Ovary (tissue), 9 donors: ENCODE data around the gene LARP6. TPM values are rescaled to one million over a fixed set of nuclear protein-coding genes. Genes with fewer than 3 reads are reported as not detected.
A peak's percentile ranks its signal among the peaks of the same experiment; 100 is the strongest.

ENCODE experiments used
- DNase-seq, 5 donors: peaks; one replicate each; pipeline ENCODE4 v3.0.0-alpha.2; 2019 to 2020
- H3K27ac ChIP-seq, 2 donors: fragments of 200-600 bp; one replicate each; pipeline versions ENCODE4 v1.5.1 to v1.8.0; 2019 to 2022
- H3K27me3 ChIP-seq: fragments of 200-600 bp; one replicate; pipeline ENCODE4 v1.8.0; 2022
- H3K36me3 ChIP-seq: fragments of 200-600 bp; sonication (generic); one replicate; pipeline ENCODE4 v1.5.1; 2019
- H3K4me1 ChIP-seq: one replicate; pipeline ENCODE4 v1.8.1; 2013; ENCODE audit warnings: mild to moderate bottlenecking, moderate library complexity; ENCODE audit not compliant: insufficient read depth
- H3K4me3 ChIP-seq: fragments of 200-600 bp; sonication (generic); one replicate; pipeline ENCODE4 v1.5.1; 2017
- H3K9me3 ChIP-seq, 2 donors: fragments of 200-600 bp in 1 of 2; sonication (generic) in 1 of 2; one replicate each; pipeline versions ENCODE4 v1.5.1 to v1.8.1; 2013 to 2019; ENCODE audit warnings: mild to moderate bottlenecking in 1 of 2, moderate library complexity in 1 of 2
- EP300 ChIP-seq: sonication (generic); formaldehyde crosslinking; IDR thresholded peaks from one replicate; pipeline ENCODE4 v1.6.1; 2017; ENCODE audit warnings: antibody characterized with exemption
- POLR2A ChIP-seq: fragments of 450-650 bp; IDR thresholded peaks from one replicate; pipeline ENCODE4 v1.6.1; 2017; ENCODE audit warnings: antibody characterized with exemption, mild to moderate bottlenecking, moderate library complexity
- WGBS, 3 donors: extraction: QIAGEN DNeasy Blood & Tissue Kit in 1 of 3; methylation state at CpG; one replicate each; pipeline versions ENCODE4 v1.1.5 to v1.1.7; 2013 to 2017; 5-methylcytosine and 5-hydroxymethylcytosine counted together
- intact Hi-C, 4 donors: fragments of 100-400 bp; cut with DNase I; formaldehyde crosslinking; loops; one replicate each; pipeline versions ENCODE4 v1.11.0 to v1.15.1; 2022 to 2023
- polyA plus RNA-seq, 2 donors: library from polyadenylated mRNA; stranded (reverse); fragments of 200-250 nt in 1 of 2; fragments of 350-450 nt in 1 of 2; fragmentation: Illumina TruSeq in 1 of 2; extraction: RNeasy Lipid Tissue Mini Kit (QIAGEN cat#74804) in 1 of 2; gene quantifications; one replicate each; pipeline ENCODE4 v1.2.3, GENCODE V29; 2013 to 2014
- total RNA-seq, 7 donors: library from RNA; depleted of rRNA in 2 of 7; stranded (reverse); fragments of >200 nt in 2 of 7; fragmentation: NEBNext Ultra II Directional in 3 of 7; extraction: Animal tissue kit (Norgen Biotek cat#: 25700) in 3 of 7; gene quantifications; one replicate each; pipeline versions ENCODE4 v1.1.0 to v1.2.4, GENCODE V29; 2016 to 2023
- TF ChIP-seq, protein P1 (sequence below), 3 donors: fragments of 450-650 bp in 2 of 3; fragments of 200-600 bp in 1 of 3; IDR thresholded peaks; one replicate each; pipeline versions ENCODE4 v1.5.1 to v1.8.0; 2016 to 2022; ENCODE audit warnings: antibody characterized with exemption in 3 of 3, mild to moderate bottlenecking in 1 of 3
- donor health status: DM: no; HTN: no; CAD: no; lungs with moderate emphysema.
- donor health status: DM: no; HTN: no; CAD: no.
- donor health status: Bipolar disorder and iron deficiency.
- donor health status: DM: yes; HTN: yes; CAD: no.
- donor health status: DM: no; HTN: no; CAD: no.
- donor health status: DM: yes; HTN: yes; CAD: no.

Gene LARP6
- total and polyA plus RNA-seq, 9 donors, result 13.4 to 61.7 (median 31.9) TPM

DNA sequence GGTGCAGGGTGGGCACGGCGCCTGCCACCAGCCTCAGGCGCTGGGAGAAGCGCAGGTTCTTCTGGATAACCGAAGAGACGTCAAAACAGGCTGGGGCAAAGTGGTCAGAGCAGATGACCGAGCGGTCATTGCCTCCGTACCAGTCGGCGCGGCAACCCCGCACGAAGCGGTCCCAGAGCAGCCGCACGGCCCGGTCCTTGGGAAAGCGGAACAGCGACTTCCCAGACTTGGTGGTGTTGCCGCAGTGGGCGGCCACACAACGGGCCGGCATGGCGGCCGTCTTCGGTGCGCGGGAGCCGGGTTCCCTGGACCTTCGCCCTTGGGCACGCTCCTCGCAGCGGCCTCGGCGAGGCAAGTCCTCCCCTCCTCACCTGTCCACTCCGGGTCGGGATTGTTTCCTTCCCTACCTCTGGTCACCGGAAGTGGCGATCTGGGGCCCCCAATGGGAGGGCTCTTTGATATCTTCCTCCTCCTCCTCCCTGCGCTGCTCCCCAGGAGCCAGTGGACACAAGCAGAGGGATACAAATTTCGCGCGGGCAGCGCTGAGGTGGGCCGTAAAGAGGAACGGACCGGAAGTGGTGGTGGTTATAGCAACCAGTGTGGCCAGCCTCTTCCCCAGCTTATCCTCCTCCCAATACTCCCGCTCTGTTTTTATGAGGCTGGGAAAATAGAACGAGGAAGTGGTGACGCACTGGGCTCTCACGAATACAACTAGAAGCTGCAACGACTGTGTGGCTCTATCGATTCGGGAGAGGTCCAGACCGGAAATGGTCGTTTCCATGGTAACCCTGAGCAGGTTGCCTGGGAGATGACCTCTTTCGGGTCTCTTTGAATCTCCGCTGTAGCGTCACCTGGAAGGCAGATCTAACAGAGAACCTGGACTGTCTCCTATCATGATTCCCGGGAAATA lies 38.3 kb upstream of the LARP6 start, which contains the start of the genes LRRC49 and THAP10:
LRRC49 (plus strand) TSS at position 825 of the 910 bp plus-strand sequence; CDS start at position 894, 69 bp downstream.
THAP10 (minus strand) TSS at position 432 of the 910 bp plus-strand sequence; CDS start at position 271, 161 bp downstream.
- Histone ChIP-seq H3K4me1 (peaks cover 5% of the 10 kb centered on the region), H3K27me3 (no peaks in the 10 kb centered on the region), H3K36me3 (no peaks in the 10 kb centered on the region), H3K4me3 (peak within 1 kb of the TSS; percentile 73), H3K27ac (peak within 1 kb of the TSS; percentile 66 to 82), H3K9me3 (no peaks in the 10 kb centered on the region)
- DNase-seq, result peak; percentile 88 to 92 (median 89)
- WGBS, 3 donors, result 0% methylated on average over 58 to 61 of the region's 61 CpGs
- intact Hi-C loops, result no loop called here
- TF ChIP-seq EP300 (no peak), POLR2A (peak; percentile 40)
- TF ChIP-seq, protein P1, sequence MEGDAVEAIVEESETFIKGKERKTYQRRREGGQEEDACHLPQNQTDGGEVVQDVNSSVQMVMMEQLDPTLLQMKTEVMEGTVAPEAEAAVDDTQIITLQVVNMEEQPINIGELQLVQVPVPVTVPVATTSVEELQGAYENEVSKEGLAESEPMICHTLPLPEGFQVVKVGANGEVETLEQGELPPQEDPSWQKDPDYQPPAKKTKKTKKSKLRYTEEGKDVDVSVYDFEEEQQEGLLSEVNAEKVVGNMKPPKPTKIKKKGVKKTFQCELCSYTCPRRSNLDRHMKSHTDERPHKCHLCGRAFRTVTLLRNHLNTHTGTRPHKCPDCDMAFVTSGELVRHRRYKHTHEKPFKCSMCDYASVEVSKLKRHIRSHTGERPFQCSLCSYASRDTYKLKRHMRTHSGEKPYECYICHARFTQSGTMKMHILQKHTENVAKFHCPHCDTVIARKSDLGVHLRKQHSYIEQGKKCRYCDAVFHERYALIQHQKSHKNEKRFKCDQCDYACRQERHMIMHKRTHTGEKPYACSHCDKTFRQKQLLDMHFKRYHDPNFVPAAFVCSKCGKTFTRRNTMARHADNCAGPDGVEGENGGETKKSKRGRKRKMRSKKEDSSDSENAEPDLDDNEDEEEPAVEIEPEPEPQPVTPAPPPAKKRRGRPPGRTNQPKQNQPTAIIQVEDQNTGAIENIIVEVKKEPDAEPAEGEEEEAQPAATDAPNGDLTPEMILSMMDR (IDR thresholded peaks at IDR 0.05), result no peak

DNA sequence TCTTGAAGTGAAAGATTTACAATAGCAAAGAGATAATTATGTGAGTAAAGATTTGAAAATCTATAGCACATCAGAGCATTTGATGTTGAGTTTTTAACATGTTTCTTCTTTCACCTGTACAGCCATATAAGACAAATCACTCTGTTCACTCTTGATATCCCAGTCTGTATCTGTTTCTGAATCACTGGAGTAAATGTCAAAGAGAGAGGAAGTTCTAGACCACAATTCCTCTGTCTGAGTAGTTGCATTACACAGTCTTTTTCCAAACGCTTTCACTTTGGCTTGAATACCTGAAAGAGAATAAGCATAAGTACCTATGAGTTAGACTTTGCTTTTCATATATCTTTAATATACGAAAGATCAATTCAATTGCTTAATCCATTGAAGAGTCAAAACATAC lies 28.4 kb upstream of the LARP6 start:
- Histone ChIP-seq H3K27ac (no peak overlapping the region), H3K36me3 (no peaks in the 10 kb centered on the region), H3K4me3 (no peak overlapping the region), H3K27me3 (no peaks in the 10 kb centered on the region), H3K9me3 (no peaks in the 10 kb centered on the region), H3K4me1 (no peaks in the 10 kb centered on the region)
- DNase-seq, result no peak
- intact Hi-C loops, result no loop called here
- TF ChIP-seq, protein P1 (IDR thresholded peaks at IDR 0.05), result no peak
- TF ChIP-seq EP300 (no peak), POLR2A (no peak)
- WGBS, 3 donors, result 87 to 88% (median 88%) methylated on average over 2 of the region's 2 CpGs

DNA sequence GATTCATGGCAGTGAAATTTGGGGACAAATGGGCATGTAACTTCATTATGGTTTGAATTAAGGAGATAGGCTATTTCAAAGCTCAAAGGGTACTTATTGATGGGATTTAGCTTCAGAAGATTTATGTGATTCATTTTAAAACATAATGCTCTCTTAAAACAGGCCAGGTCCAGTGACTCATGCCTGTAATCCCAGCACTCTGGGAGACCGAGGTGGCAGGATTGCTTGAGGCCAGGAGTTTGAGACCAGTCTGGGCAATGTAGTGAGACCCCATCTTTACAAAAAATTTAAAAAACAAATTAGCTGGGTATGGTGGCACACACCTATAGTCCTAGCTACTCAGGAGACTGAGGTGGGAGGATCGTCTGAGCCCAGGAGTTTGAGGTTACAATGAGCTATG lies 26.8 kb upstream of the LARP6 start:
- TF ChIP-seq, protein P1 (IDR thresholded peaks at IDR 0.05), result no peak
- TF ChIP-seq POLR2A, result no peak
- TF ChIP-seq EP300, result no peak
- H3K36me3 ChIP-seq, result no peaks in the 10 kb centered on the region
- 84 to 94% (median 88%) methylated on average over 2 of the region's 2 CpGs for WGBS, 3 donors
- no peaks in the 10 kb centered on the region for H3K4me1 ChIP-seq
- no peak overlapping the region for H3K4me3 ChIP-seq
- no peak for DNase-seq
- H3K27ac ChIP-seq, result no peak overlapping the region
- no peaks in the 10 kb centered on the region for H3K9me3 ChIP-seq
- no peaks in the 10 kb centered on the region for H3K27me3 ChIP-seq
- intact Hi-C loops, result no loop called here

DNA sequence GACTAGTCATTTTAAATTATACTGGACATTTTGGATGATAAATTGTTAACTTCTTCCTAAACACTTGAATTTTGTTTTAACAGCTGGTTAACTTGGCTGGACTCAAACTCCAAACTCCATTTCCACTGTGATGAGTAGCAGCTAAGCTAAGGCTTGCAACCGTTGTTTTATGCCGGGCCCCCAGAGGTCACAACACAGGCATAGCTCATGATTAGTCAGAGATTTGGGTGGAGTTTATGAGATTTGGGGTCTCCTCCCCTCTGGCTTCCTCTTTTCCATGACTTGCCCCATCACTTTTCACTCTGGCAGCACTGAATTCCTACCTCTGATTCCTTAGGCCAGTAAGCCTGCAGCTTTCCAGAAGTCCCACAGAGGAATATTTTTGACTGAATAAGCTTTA lies 25.4 kb upstream of the LARP6 start:
- no peak overlapping the region for H3K27ac ChIP-seq
- no peaks in the 10 kb centered on the region for H3K4me1 ChIP-seq
- WGBS, 3 donors, result 32 to 47% (median 36%) methylated on average over 2 of the region's 2 CpGs
- no peaks in the 10 kb centered on the region for H3K9me3 ChIP-seq
- no peak overlapping the region for H3K4me3 ChIP-seq
- no peaks in the 10 kb centered on the region for H3K36me3 ChIP-seq
- DNase-seq, result no peak
- intact Hi-C loops, result loop anchor here in 2 of 4 donors (10.0 kb wide), 3 partner anchors 55 to 205 kb away; no protein-coding TSS in a partner anchor
- TF ChIP-seq, protein P1 (IDR thresholded peaks at IDR 0.05), result no peak
- TF ChIP-seq POLR2A (no peak), EP300 (no peak)
- H3K27me3 ChIP-seq, result no peaks in the 10 kb centered on the region
